H9 (cell line): ENCODE results near the gene MYBPC3. TPM values are rescaled to one million over a fixed set of nuclear protein-coding genes. Genes with fewer than 3 reads are reported as not detected.

ENCODE experiments used
- DNase-seq: peaks from one replicate; pipeline ENCODE4 v3.0.0-alpha.2; 2017
- H2AFZ ChIP-seq: one replicate; pipeline ENCODE4 v1.6.1; 2013; ENCODE audit warnings: mild to moderate bottlenecking, low read length, control low read depth, moderate library complexity
- H2AK5ac ChIP-seq: 2 replicates; pipeline ENCODE4 v1.6.1; 2013; ENCODE audit warnings: low read length, control low read depth, mixed read lengths; ENCODE audit not compliant: insufficient read length
- H2BK120ac ChIP-seq: one replicate; pipeline ENCODE4 v1.6.1; 2013; ENCODE audit warnings: low read depth, mild to moderate bottlenecking, low read length, control low read depth, inconsistent platforms; ENCODE audit not compliant: poor library complexity, severe bottlenecking
- H2BK12ac ChIP-seq: 2 replicates; pipeline ENCODE4 v1.6.1; 2013; ENCODE audit warnings: low read length, control low read depth, mixed read lengths, low read depth; ENCODE audit not compliant: insufficient read length
- H2BK15ac ChIP-seq: 2 replicates; pipeline ENCODE4 v1.6.1; 2013; ENCODE audit warnings: low read depth, low read length, control low read depth
- H2BK20ac ChIP-seq: one replicate; pipeline ENCODE4 v1.6.1; 2013; ENCODE audit warnings: low read depth, mild to moderate bottlenecking, low read length, control low read depth, inconsistent platforms; ENCODE audit not compliant: poor library complexity, severe bottlenecking
- H2BK5ac ChIP-seq: 2 replicates; pipeline ENCODE4 v1.6.1; 2013; ENCODE audit warnings: low read length, control low read depth, mixed read lengths; ENCODE audit not compliant: insufficient read length
- H3K14ac ChIP-seq: 2 replicates; pipeline ENCODE4 v1.6.1; 2013; ENCODE audit warnings: low read length, control low read depth; ENCODE audit not compliant: insufficient read depth
- H3K18ac ChIP-seq: 2 replicates; pipeline ENCODE4 v1.6.1; 2013; ENCODE audit warnings: low read depth, mild to moderate bottlenecking, mixed read lengths, low read length, control low read depth; ENCODE audit not compliant: insufficient read length
- H3K23ac ChIP-seq: 2 replicates; pipeline ENCODE4 v1.6.1; 2013; ENCODE audit warnings: low read length, control low read depth, mixed read lengths, low read depth; ENCODE audit not compliant: insufficient read length
- H3K23me2 ChIP-seq: 2 replicates; pipeline ENCODE4 v1.6.1; 2013; ENCODE audit warnings: low read depth, mild to moderate bottlenecking, mixed read lengths, low read length, control low read depth; ENCODE audit not compliant: insufficient read length, poor library complexity, severe bottlenecking
- H3K27ac ChIP-seq: 2 replicates; pipeline ENCODE4 v1.5.1; 2013; ENCODE audit warnings: low read length, control low read depth, mixed read lengths, low read depth; ENCODE audit not compliant: insufficient read length
- H3K27me3 ChIP-seq: 2 replicates; pipeline ENCODE4 v1.6.1; 2013; ENCODE audit warnings: low read length, control low read depth, inconsistent platforms; ENCODE audit not compliant: insufficient read depth
- H3K4ac ChIP-seq: 2 replicates; pipeline ENCODE4 v1.6.1; 2013; ENCODE audit warnings: low read depth, mild to moderate bottlenecking, control low read depth, inconsistent platforms, low read length, moderate library complexity
- H3K4me1 ChIP-seq: 2 replicates; pipeline ENCODE4 v1.6.1; 2013; ENCODE audit warnings: low read length, control low read depth, inconsistent platforms; ENCODE audit not compliant: insufficient read depth
- H3K4me2 ChIP-seq: 2 replicates; pipeline ENCODE4 v1.6.1; 2013; ENCODE audit warnings: low read length, control low read depth, mixed read lengths; ENCODE audit not compliant: insufficient read length, insufficient read depth
- H3K56ac ChIP-seq: 2 replicates; pipeline ENCODE4 v1.6.1; 2013; ENCODE audit warnings: low read depth, mild to moderate bottlenecking, mixed read lengths, low read length, control low read depth; ENCODE audit not compliant: insufficient read length
- H3K79me1 ChIP-seq: 2 replicates; pipeline ENCODE4 v1.6.1; 2013; ENCODE audit warnings: low read depth, mild to moderate bottlenecking, moderate library complexity, low read length, control low read depth, inconsistent platforms; ENCODE audit not compliant: insufficient read depth, poor library complexity, severe bottlenecking
- H3K79me2 ChIP-seq: 2 replicates; pipeline ENCODE4 v1.6.1; 2013; ENCODE audit warnings: low read length, control low read depth, inconsistent platforms; ENCODE audit not compliant: insufficient read depth
- H3K9ac ChIP-seq: 2 replicates; pipeline ENCODE4 v1.6.1; 2013; ENCODE audit warnings: low read length, control low read depth, mixed read lengths; ENCODE audit not compliant: insufficient read length; ENCODE audit errors: extremely low read depth
- H3K9me3 ChIP-seq: one replicate; pipeline ENCODE4 v1.6.1; 2013; ENCODE audit warnings: low read depth, low read length, inconsistent platforms; ENCODE audit not compliant: control insufficient read depth
- H3T11ph ChIP-seq: one replicate; pipeline ENCODE4 v1.6.1; 2013; ENCODE audit warnings: mild to moderate bottlenecking, low read length, control low read depth, inconsistent platforms
- H4K20me1 ChIP-seq: one replicate; pipeline ENCODE4 v1.6.1; 2013; ENCODE audit not compliant: control insufficient read depth, insufficient read length, insufficient read depth
- H4K5ac ChIP-seq: 2 replicates; pipeline ENCODE4 v1.6.1; 2013; ENCODE audit warnings: low read depth, mild to moderate bottlenecking, mixed read lengths, low read length, control low read depth; ENCODE audit not compliant: insufficient read length
- H4K8ac ChIP-seq: replicated peaks from 2 replicates; pipeline ENCODE4 v1.6.1; 2013; ENCODE audit warnings: low read length, control low read depth, mixed read lengths, low read depth; ENCODE audit not compliant: insufficient read length
- H4K91ac ChIP-seq: 2 replicates; pipeline ENCODE4 v1.6.1; 2013; ENCODE audit warnings: low read depth, mild to moderate bottlenecking, moderate library complexity, mixed read lengths, low read length, control low read depth; ENCODE audit not compliant: insufficient read length
- H3K27ac Mint-ChIP-seq, 3 experiments: 2 replicates in 2 of 3; 3 replicates in 1 of 3; pipeline ENCODE4 v1.8.0; 2020 to 2021; ENCODE audit warnings: mixed read lengths in 3 of 3, mild to moderate bottlenecking in 1 of 3, moderate library complexity in 1 of 3
- H3K27me3 Mint-ChIP-seq: 2 replicates; pipeline ENCODE4 v1.8.0; 2021; ENCODE audit warnings: low read depth, mild to moderate bottlenecking, moderate library complexity, mixed read lengths
- H3K36me3 Mint-ChIP-seq, 3 experiments: 2 replicates in 2 of 3; 3 replicates in 1 of 3; pipeline ENCODE4 v1.8.0; 2020 to 2021; ENCODE audit warnings: low read depth in 3 of 3, mixed read lengths in 3 of 3; ENCODE audit not compliant: insufficient read depth in 1 of 3
- H3K4me1 Mint-ChIP-seq, 2 experiments: 2 replicates each; pipeline ENCODE4 v1.8.0; 2020; ENCODE audit warnings: mixed read lengths in 2 of 2
- H3K4me3 Mint-ChIP-seq, 2 experiments: 2 replicates in 1 of 2; 3 replicates in 1 of 2; pipeline ENCODE4 v1.8.0; 2020 to 2021; ENCODE audit warnings: mild to moderate bottlenecking in 2 of 2, mixed read lengths in 2 of 2, moderate library complexity in 1 of 2
- H3K9me3 Mint-ChIP-seq, 2 experiments: 2 replicates in 1 of 2; 3 replicates in 1 of 2; pipeline ENCODE4 v1.8.0; 2020; ENCODE audit warnings: mild to moderate bottlenecking in 2 of 2, mixed read lengths in 2 of 2, moderate library complexity in 1 of 2
- WGBS: extraction: QIAGEN DNeasy Blood & Tissue Kit; methylation state at CpG from one replicate; pipeline ENCODE4 v1.1.7; 2013; ENCODE audit warnings: missing lambda C conversion rate, low lambda C conversion rate, mixed read lengths; ENCODE audit not compliant: insufficient read length; ENCODE audit errors: extremely low coverage; 5-methylcytosine and 5-hydroxymethylcytosine counted together
- total RNA-seq: library from RNA; stranded (reverse); gene quantifications from 2 replicates; pipeline ENCODE4 v1.2.1, GENCODE V29; 2021
- TF ChIP-seq, protein P1 (sequence below): fragments of 200-600 bp; sonication (generic); conservative IDR thresholded peaks from 3 replicates; pipeline ENCODE4 v1.8.0; 2021; ENCODE audit warnings: antibody characterized with exemption, mild to moderate bottlenecking

The MYBPC3 gene
- total RNA-seq, 1 experiment from 2014 or later: not detected

DNA sequence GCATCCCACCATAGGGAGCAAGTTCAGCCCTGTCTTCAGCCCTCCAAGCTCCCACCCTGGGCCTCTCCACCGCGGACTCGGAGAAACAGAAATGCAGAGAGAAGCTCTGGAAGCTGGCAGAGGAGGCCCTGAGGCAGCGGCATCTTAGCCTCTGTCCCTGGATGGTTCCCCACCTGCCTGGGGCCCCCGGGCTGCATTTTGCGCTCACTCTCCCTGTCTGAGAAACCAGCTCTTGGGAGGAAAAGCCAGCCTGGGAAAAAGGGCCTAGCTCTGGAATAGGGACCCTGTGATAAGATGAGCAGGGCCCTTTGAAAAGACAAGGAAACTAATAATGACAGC, 37.9 kb upstream of the MYBPC3 start:
- H3K14ac ChIP-seq: no peak overlapping the region
- no peak overlapping the region for H3K9ac ChIP-seq
- H3K23ac ChIP-seq: no peak overlapping the region
- Mint-ChIP-seq H3K4me1 (0 out of 4 replicates have a peak, but pooled peaks cover 0 to 3% of the 10 kb centered on the region in 2 experiments), H3K36me3 (no peaks in the 10 kb centered on the region), H3K27me3 (no peaks in the 10 kb centered on the region), H3K4me3 (no peak overlapping the region), H3K27ac (no peak overlapping the region), H3K9me3 (no peaks in the 10 kb centered on the region; a peak in 1 of 5 replicates)
- H2BK5ac ChIP-seq: no peak overlapping the region
- H3K79me1 ChIP-seq: no peaks in the 10 kb centered on the region
- H3T11ph ChIP-seq: no peak overlapping the region
- H3K27ac ChIP-seq: no peak overlapping the region
- no peaks in the 10 kb centered on the region for H3K23me2 ChIP-seq
- no peak overlapping the region for H3K18ac ChIP-seq
- no peak for DNase-seq
- no peak overlapping the region for H4K5ac ChIP-seq
- no peak overlapping the region for H2BK20ac ChIP-seq
- no peaks in the 10 kb centered on the region for H3K79me2 ChIP-seq
- no peak overlapping the region for H4K8ac ChIP-seq
- H2AK5ac ChIP-seq: no peak overlapping the region
- no CpG with 5 or more reads among the region's 6 CpGs for WGBS
- no peaks in the 10 kb centered on the region for H4K20me1 ChIP-seq
- no peak overlapping the region for H2BK120ac ChIP-seq
- no peaks in the 10 kb centered on the region for H3K27me3 ChIP-seq
- H4K91ac ChIP-seq: no peak overlapping the region
- TF ChIP-seq, protein P1, sequence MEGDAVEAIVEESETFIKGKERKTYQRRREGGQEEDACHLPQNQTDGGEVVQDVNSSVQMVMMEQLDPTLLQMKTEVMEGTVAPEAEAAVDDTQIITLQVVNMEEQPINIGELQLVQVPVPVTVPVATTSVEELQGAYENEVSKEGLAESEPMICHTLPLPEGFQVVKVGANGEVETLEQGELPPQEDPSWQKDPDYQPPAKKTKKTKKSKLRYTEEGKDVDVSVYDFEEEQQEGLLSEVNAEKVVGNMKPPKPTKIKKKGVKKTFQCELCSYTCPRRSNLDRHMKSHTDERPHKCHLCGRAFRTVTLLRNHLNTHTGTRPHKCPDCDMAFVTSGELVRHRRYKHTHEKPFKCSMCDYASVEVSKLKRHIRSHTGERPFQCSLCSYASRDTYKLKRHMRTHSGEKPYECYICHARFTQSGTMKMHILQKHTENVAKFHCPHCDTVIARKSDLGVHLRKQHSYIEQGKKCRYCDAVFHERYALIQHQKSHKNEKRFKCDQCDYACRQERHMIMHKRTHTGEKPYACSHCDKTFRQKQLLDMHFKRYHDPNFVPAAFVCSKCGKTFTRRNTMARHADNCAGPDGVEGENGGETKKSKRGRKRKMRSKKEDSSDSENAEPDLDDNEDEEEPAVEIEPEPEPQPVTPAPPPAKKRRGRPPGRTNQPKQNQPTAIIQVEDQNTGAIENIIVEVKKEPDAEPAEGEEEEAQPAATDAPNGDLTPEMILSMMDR: no peak
- H3K4ac ChIP-seq: no peak overlapping the region
- H2BK12ac ChIP-seq: no peak overlapping the region
- H3K9me3 ChIP-seq: no peaks in the 10 kb centered on the region
- no peaks in the 10 kb centered on the region for H3K4me1 ChIP-seq
- no peak overlapping the region for H2AFZ ChIP-seq
- H3K56ac ChIP-seq: no peak overlapping the region
- H2BK15ac ChIP-seq: no peak overlapping the region
- no peak overlapping the region for H3K4me2 ChIP-seq
